ENCODE measurements around the gene SENP7.
"Not testable (repeated sequence)": the region's sequence is repeated elsewhere in the genome, so short reads cannot be mapped to it uniquely, and the experiment has no call there.

DNA sequence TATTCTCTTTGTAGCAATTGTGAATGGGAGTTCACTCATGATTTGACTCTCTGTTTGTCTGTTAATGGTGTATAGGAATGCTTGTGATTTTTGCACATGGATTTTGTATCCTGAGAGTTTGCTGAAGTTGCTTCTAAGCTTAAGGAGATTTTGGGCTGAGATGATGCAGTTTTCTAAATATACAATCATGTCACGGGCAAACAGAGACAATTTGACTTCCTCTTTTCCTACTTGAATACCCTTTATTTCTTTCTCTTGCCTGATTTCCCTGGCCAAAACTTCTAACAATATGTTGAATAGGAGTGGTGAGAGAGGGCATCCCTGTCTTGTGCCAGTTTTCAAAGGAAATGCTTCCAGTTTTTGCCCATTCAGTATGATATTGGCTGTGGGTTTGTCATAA lies 23.9 kb upstream of the SENP7 start:
- TF ChIP-seq, protein P1, sequence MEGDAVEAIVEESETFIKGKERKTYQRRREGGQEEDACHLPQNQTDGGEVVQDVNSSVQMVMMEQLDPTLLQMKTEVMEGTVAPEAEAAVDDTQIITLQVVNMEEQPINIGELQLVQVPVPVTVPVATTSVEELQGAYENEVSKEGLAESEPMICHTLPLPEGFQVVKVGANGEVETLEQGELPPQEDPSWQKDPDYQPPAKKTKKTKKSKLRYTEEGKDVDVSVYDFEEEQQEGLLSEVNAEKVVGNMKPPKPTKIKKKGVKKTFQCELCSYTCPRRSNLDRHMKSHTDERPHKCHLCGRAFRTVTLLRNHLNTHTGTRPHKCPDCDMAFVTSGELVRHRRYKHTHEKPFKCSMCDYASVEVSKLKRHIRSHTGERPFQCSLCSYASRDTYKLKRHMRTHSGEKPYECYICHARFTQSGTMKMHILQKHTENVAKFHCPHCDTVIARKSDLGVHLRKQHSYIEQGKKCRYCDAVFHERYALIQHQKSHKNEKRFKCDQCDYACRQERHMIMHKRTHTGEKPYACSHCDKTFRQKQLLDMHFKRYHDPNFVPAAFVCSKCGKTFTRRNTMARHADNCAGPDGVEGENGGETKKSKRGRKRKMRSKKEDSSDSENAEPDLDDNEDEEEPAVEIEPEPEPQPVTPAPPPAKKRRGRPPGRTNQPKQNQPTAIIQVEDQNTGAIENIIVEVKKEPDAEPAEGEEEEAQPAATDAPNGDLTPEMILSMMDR (IDR thresholded peaks at IDR 0.05; ENCODE audit: low read depth, low read length) = not testable (repeated sequence)
- not testable (repeated sequence) for TF ChIP-seq EZH2phosphoT487 (IDR thresholded peaks at IDR 0.05; ENCODE audit: low read depth)
